SU-DHL-6 (cell line): ENCODE measurements around the gene PEDS1.

Experiments
- CTCF ChIP-seq: fragments of 200-600 bp; sonication (generic); IDR thresholded peaks from one replicate; pipeline ENCODE4 v1.5.1; 2017; ENCODE audit warnings: antibody characterized with exemption, mild to moderate bottlenecking, low read length, moderate library complexity; ENCODE audit not compliant: insufficient read depth, poor library complexity, severe bottlenecking
- EZH2phosphoT487 ChIP-seq: fragments of 200-600 bp; sonication (generic), shearing (Covaris generic); conservative IDR thresholded peaks from 2 replicates; pipeline ENCODE4 v1.6.1; 2018; ENCODE audit warnings: mild to moderate bottlenecking, antibody characterized with exemption, low read length, moderate library complexity, mixed read lengths

- TF ChIP-seq CTCF (no peak), EZH2phosphoT487 (no peak)
Measured at GRCh38 chr20:50163570-50164317, 10.2 kb upstream of the PEDS1 start.
